Stomach (tissue), 9 donors: ENCODE results near the gene CNNM4. TPM values are rescaled to one million over a fixed set of nuclear protein-coding genes. Genes with fewer than 3 reads are reported as not detected.

Experiments used
- DNase-seq, 2 donors: peaks; one replicate each; pipeline versions ENCODE4 v3.0.0 to v3.0.0-alpha.2; 2013 to 2019
- H3K27ac ChIP-seq, 5 donors: fragments of 200-600 bp in 4 of 5; sonication (generic) in 4 of 5; one replicate each; pipeline ENCODE4 v1.5.1; 2013 to 2019; ENCODE audit warnings: mild to moderate bottlenecking in 1 of 5, moderate library complexity in 1 of 5
- H3K27me3 ChIP-seq, 3 donors: fragments of 200-600 bp; sonication (generic); one replicate each; pipeline ENCODE4 v1.5.1; 2017 to 2019; ENCODE audit warnings: mixed run types in 1 of 3
- H3K36me3 ChIP-seq, 4 donors: fragments of 200-600 bp; sonication (generic); 1 replicate in 3 of 4; 2 replicates in 1 of 4; pipeline ENCODE4 v1.5.1; 2016 to 2019
- H3K4me1 ChIP-seq, 4 donors: fragments of 200-600 bp; sonication (generic); one replicate each; pipeline ENCODE4 v1.5.1; 2016 to 2019
- H3K4me3 ChIP-seq, 4 donors: fragments of 200-600 bp; sonication (generic) in 3 of 4; one replicate each; pipeline ENCODE4 v1.5.1; 2016 to 2019; ENCODE audit warnings: mild to moderate bottlenecking in 1 of 4
- H3K9me3 ChIP-seq, 4 donors: fragments of 200-600 bp; sonication (generic); one replicate each; pipeline ENCODE4 v1.5.1; 2016 to 2019
- EP300 ChIP-seq: sonication (generic); formaldehyde crosslinking; IDR thresholded peaks from one replicate; pipeline ENCODE4 v1.6.1; 2017; ENCODE audit warnings: antibody characterized with exemption
- POLR2A ChIP-seq, 4 donors: fragments of 450-650 bp; IDR thresholded peaks; one replicate each; pipeline ENCODE4 v1.6.1; 2016; ENCODE audit warnings: antibody characterized with exemption in 4 of 4, control low read depth in 2 of 4, mild to moderate bottlenecking in 1 of 4, moderate library complexity in 1 of 4
- POLR2AphosphoS5 ChIP-seq, 3 donors: sonication (generic); formaldehyde crosslinking; IDR thresholded peaks; one replicate each; pipeline ENCODE4 v1.6.1; 2016; ENCODE audit warnings: antibody characterized with exemption in 3 of 3
- whole genome bisulfite sequencing, 5 donors: extraction: QIAGEN DNeasy Blood & Tissue Kit in 3 of 5; methylation state at CpG; one replicate each; pipeline versions ENCODE4 v1.1.5 to v1.1.7; 2013 to 2018; 5-methylcytosine and 5-hydroxymethylcytosine counted together
- intact Hi-C: fragments of 100-400 bp; cut with DNase I; formaldehyde crosslinking; loops from one replicate; pipeline ENCODE4 v1.15.1; 2023; ENCODE audit warnings: low total_unique reads
- polyA plus RNA-seq, 3 donors: library from polyadenylated mRNA; stranded (reverse); fragments of 200-250 nt; gene quantifications; one replicate each; pipeline ENCODE4 v1.2.3, GENCODE V29; 2013
- total RNA-seq, 5 donors: library from RNA; depleted of rRNA; stranded (reverse); fragments of >200 nt; gene quantifications; one replicate each; pipeline versions ENCODE4 v1.1.0 to v1.2.3, GENCODE V29; 2014 to 2016
- TF ChIP-seq, protein P1 (sequence below), 7 experiments: fragments of 450-650 bp in 4 of 7; fragments of 200-600 bp in 3 of 7; sonication (generic) in 3 of 7; IDR thresholded peaks; one replicate each; pipeline ENCODE4 v1.5.1; 2016 to 2019; ENCODE audit warnings: antibody characterized with exemption in 7 of 7, control low read depth in 2 of 7, mild to moderate bottlenecking in 1 of 7
- donor health status: healthy with polysubstance abuse.
- donor health status: Bipolar disorder and iron deficiency.
- donor health status: healthy.

CNNM4 gene
- total and polyA plus RNA-seq, 8 donors = 1.2 to 26.6 (median 2.8) TPM

GRCh38 chr2:96763511-96764252, 3.0 kb downstream of the CNNM4 start:
- Histone ChIP-seq H3K27me3 (no peaks in the 10 kb centered on the region), H3K27ac (peak overlapping the region; percentile 8 to 72 (median 62)), H3K36me3 (peaks cover 0 to 4% (median 0%) of the 10 kb centered on the region in 4 donors), H3K4me3 (peak overlapping the region; percentile 60 to 77 (median 71)), H3K4me1 (peaks cover 42 to 89% (median 79%) of the 10 kb centered on the region in 4 donors), H3K9me3 (no peaks in the 10 kb centered on the region)
- WGBS, 5 donors = 15 to 36% (median 22%) methylated on average over 7 of the region's 7 CpGs
- intact Hi-C loops = no loop called here
- no peak for TF ChIP-seq EP300
- TF ChIP-seq, protein P1, sequence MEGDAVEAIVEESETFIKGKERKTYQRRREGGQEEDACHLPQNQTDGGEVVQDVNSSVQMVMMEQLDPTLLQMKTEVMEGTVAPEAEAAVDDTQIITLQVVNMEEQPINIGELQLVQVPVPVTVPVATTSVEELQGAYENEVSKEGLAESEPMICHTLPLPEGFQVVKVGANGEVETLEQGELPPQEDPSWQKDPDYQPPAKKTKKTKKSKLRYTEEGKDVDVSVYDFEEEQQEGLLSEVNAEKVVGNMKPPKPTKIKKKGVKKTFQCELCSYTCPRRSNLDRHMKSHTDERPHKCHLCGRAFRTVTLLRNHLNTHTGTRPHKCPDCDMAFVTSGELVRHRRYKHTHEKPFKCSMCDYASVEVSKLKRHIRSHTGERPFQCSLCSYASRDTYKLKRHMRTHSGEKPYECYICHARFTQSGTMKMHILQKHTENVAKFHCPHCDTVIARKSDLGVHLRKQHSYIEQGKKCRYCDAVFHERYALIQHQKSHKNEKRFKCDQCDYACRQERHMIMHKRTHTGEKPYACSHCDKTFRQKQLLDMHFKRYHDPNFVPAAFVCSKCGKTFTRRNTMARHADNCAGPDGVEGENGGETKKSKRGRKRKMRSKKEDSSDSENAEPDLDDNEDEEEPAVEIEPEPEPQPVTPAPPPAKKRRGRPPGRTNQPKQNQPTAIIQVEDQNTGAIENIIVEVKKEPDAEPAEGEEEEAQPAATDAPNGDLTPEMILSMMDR (IDR thresholded peaks at IDR 0.05) = peak in 3 of 7 experiments; percentile 16 to 56 (median 23)
- DNase-seq = peak in 1 of 2 donors; percentile 64

- Histone ChIP-seq H3K27ac (peak overlapping the region; percentile 8 to 72 (median 62)), H3K36me3 (peaks cover 0 to 4% (median 0%) of the 10 kb centered on the region in 4 donors), H3K27me3 (no peaks in the 10 kb centered on the region), H3K9me3 (no peaks in the 10 kb centered on the region), H3K4me1 (peaks cover 42 to 85% (median 77%) of the 10 kb centered on the region in 4 donors), H3K4me3 (peak overlapping the region; percentile 60 to 77 (median 71))
- 26 to 37% (median 32%) methylated on average over 8 of the region's 8 CpGs for WGBS, 5 donors
- DNase-seq = peak; percentile 34 to 65
- TF ChIP-seq, protein P1 (IDR thresholded peaks at IDR 0.05) = no peak
- no peak for TF ChIP-seq POLR2A (IDR thresholded peaks at IDR 0.05)
- no peak for TF ChIP-seq POLR2AphosphoS5 (IDR thresholded peaks at IDR 0.05)
- TF ChIP-seq EP300 = no peak
- intact Hi-C loops = no loop called here
Observed at GRCh38 chr2:96764253-96764637, 3.5 kb downstream of the CNNM4 start.

DNA sequence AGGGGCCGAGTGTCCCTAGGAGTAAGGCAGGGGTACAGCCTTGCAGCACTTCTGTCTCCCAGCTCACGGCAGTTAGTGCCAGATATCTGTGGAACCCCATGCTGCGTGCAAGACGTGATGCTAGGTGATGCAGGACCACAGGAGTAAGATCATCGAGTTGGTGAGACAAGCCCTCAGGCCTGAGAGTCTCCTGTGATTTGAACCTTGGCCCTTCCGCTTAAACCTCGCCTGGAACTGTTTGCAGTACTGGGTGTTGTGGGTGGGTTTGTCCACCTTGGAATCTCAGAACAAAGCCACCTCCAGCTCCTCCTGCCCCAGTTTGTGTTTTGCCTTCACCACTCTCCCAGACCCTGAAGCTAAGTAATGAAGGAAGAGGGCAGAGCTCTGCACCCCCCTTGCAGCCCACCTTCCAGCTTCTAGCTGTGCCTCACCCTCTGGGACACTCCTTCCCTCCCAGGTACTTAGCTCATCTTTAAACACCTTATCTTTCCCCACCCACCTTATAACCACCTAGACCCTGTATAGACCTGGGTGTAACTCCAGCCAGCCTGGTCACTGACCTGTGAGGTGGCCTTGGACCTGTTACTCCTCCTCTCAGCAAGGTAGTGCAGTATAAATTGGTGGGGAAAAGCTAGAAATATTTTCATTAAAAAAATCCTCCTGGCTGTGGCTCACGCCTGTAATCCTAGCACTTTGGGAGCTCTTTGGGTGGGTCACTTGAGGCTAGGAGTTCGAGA, 6.6 kb downstream of the CNNM4 start:
- peaks cover 32 to 85% (median 69%) of the 10 kb centered on the region in 4 donors for H3K4me1 ChIP-seq
- no peaks in the 10 kb centered on the region for H3K9me3 ChIP-seq
- H3K4me3 ChIP-seq = no peak overlapping the region
- 72 to 85% (median 80%) methylated on average over 9 of the region's 9 CpGs for WGBS, 5 donors
- intact Hi-C loops = no loop called here
- no peaks in the 10 kb centered on the region for H3K27me3 ChIP-seq
- H3K27ac ChIP-seq = peak overlapping the region in 3 of 5 donors; percentile 37 to 67 (median 64)
- DNase-seq = no peak
- TF ChIP-seq POLR2AphosphoS5 (IDR thresholded peaks at IDR 0.05) (no peak), EP300 (no peak), POLR2A (IDR thresholded peaks at IDR 0.05) (no peak)
- TF ChIP-seq, protein P1 (IDR thresholded peaks at IDR 0.05) = no peak
- H3K36me3 ChIP-seq = peaks cover 0 to 13% (median 0%) of the 10 kb centered on the region in 4 donors

DNA sequence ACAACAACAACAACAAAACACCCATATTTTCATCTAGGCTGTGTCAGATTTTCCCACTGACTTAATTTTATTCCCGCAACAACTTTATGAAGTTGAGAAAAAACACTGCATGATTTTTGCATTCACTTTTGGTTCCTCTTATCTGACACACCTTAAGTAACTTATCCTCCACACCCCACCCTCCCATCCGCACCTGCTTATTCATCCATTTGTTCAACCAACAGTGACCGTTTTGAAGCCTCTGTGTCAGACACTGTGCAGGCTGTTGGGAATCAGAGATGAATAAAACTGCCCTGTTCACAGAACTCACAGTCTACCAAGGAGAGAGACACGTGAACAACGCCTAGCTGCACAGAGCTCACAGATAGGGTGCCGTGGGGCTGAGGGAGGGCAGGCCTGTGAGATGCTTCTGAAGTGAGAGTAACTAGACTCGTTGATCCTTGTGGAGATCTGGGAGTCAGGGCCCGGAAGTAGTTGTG, 7.4 kb downstream of the CNNM4 start:
- Histone ChIP-seq H3K4me1 (peaks cover 30 to 85% (median 68%) of the 10 kb centered on the region in 4 donors), H3K27ac (peak overlapping the region in 3 of 5 donors; percentile 37 to 67 (median 64)), H3K27me3 (no peaks in the 10 kb centered on the region), H3K4me3 (no peak overlapping the region), H3K9me3 (no peaks in the 10 kb centered on the region), H3K36me3 (peaks cover 0 to 13% (median 0%) of the 10 kb centered on the region in 4 donors)
- intact Hi-C loops = no loop called here
- peak in 1 of 2 donors; percentile 41 for DNase-seq
- WGBS, 5 donors = 43 to 62% (median 54%) methylated on average over 8 of the region's 8 CpGs
- TF ChIP-seq POLR2AphosphoS5 (IDR thresholded peaks at IDR 0.05) = peak in 1 of 3 donors; percentile 17
- no peak for TF ChIP-seq EP300
- TF ChIP-seq, protein P1 (IDR thresholded peaks at IDR 0.05) = no peak
- no peak for TF ChIP-seq POLR2A (IDR thresholded peaks at IDR 0.05)
